GM12892 (cell line): Measurements from ENCODE around the gene KERA.

Source experiments
- POLR2A ChIP-seq: IDR thresholded peaks from 2 replicates; pipeline ENCODE4 v1.6.1; 2011; ENCODE audit warnings: low read depth, low read length, control low read depth
- POLR2AphosphoS5 ChIP-seq: IDR thresholded peaks from 2 replicates; pipeline ENCODE4 v1.6.1; 2011; ENCODE audit warnings: low read depth, low read length, control low read depth
- TAF1 ChIP-seq: IDR thresholded peaks from 2 replicates; pipeline ENCODE4 v1.6.1; 2011; ENCODE audit warnings: low read depth, mild to moderate bottlenecking, control low read depth, low read length, borderline replicate concordance

- no peak for TF ChIP-seq POLR2A
- no peak for TF ChIP-seq TAF1
- no peak for TF ChIP-seq POLR2AphosphoS5
These were observed 34.3 kb upstream of the KERA start for GRCh38 chr12:91091916-91092715.
